ENCODE data around the gene ANKRD52. TPM values are rescaled to one million over a fixed set of nuclear protein-coding genes. Genes with fewer than 3 reads are reported as not detected.

The ANKRD52 gene
- total and polyA plus RNA-seq, 9 of the 15 experiments (the other 6 are each of a cell fraction or from before 2014, with no cell fraction given): 0.52 to 46.8 (median 7.9) TPM

- no peak for TF ChIP-seq ATF6 (CRISPR knock-in tag; IDR thresholded peaks at IDR 0.05)
- peak; percentile 19 for TF ChIP-seq ZNF592 (IDR thresholded peaks at IDR 0.05)
- no peak for TF ChIP-seq RNF219 (CRISPR knock-in tag; IDR thresholded peaks at IDR 0.05)
- 0 out of 2 replicates have a peak, but pooled peaks have one; percentile 8 for TF ChIP-seq FOXP1 (CRISPR knock-in tag; IDR thresholded peaks at IDR 0.05)
- no peak for TF ChIP-seq TEAD1 (CRISPR knock-in tag; IDR thresholded peaks at IDR 0.05)
- TF ChIP-seq CEBPG (CRISPR knock-in tag; IDR thresholded peaks at IDR 0.05): no peak
- 0 out of 4 replicates have a peak, but pooled peaks of 1 of the 2 experiments have one; percentile 9 for TF ChIP-seq CEBPG (tag; conservative IDR thresholded peaks at IDR 0.05 in 1 of 2, IDR thresholded peaks at IDR 0.05 in 1 of 2)
Measured at GRCh38 chr12:56190695-56191155, 67.5 kb downstream of the ANKRD52 start (continued).

Measured in K562 (cell line).